Lower leg skin (tissue), 3 donors: ENCODE data around the gene ANXA6.

Experiments used
- POLR2A ChIP-seq, 2 donors: fragments of 450-650 bp; IDR thresholded peaks; one replicate each; pipeline ENCODE4 v1.6.1; 2016 to 2017; ENCODE audit warnings: antibody characterized with exemption in 2 of 2, mild to moderate bottlenecking in 1 of 2, moderate library complexity in 1 of 2
- TF ChIP-seq, protein P1 (sequence below), 3 donors: fragments of 450-650 bp; IDR thresholded peaks; one replicate each; pipeline ENCODE4 v1.5.1; 2016; ENCODE audit warnings: antibody characterized with exemption in 3 of 3, mild to moderate bottlenecking in 3 of 3, moderate library complexity in 2 of 3

DNA sequence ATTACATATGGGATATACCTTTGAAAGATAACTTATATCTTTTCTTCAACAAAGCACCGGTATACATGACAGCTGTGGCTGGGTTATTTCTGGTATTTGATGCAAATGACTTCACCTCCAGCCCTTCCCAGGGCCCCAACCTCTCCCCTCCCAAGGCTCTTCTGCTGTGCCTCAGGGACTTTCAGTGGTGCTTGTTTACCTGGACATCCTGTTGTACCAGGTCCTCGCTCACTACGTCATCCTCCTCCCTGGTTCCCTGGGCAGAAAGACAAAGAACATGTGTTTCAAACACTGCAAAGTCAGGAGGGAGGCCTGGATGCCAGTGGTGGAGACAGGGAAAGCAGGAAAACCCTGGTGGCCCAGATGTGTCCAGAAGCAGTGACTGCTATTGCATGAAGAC lies 23.4 kb downstream of the ANXA6 start:
- TF ChIP-seq, protein P1, sequence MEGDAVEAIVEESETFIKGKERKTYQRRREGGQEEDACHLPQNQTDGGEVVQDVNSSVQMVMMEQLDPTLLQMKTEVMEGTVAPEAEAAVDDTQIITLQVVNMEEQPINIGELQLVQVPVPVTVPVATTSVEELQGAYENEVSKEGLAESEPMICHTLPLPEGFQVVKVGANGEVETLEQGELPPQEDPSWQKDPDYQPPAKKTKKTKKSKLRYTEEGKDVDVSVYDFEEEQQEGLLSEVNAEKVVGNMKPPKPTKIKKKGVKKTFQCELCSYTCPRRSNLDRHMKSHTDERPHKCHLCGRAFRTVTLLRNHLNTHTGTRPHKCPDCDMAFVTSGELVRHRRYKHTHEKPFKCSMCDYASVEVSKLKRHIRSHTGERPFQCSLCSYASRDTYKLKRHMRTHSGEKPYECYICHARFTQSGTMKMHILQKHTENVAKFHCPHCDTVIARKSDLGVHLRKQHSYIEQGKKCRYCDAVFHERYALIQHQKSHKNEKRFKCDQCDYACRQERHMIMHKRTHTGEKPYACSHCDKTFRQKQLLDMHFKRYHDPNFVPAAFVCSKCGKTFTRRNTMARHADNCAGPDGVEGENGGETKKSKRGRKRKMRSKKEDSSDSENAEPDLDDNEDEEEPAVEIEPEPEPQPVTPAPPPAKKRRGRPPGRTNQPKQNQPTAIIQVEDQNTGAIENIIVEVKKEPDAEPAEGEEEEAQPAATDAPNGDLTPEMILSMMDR (IDR thresholded peaks at IDR 0.05), result no peak
- TF ChIP-seq POLR2A (IDR thresholded peaks at IDR 0.05), result no peak
